ENCODE results near the gene SCUBE3.

DNA sequence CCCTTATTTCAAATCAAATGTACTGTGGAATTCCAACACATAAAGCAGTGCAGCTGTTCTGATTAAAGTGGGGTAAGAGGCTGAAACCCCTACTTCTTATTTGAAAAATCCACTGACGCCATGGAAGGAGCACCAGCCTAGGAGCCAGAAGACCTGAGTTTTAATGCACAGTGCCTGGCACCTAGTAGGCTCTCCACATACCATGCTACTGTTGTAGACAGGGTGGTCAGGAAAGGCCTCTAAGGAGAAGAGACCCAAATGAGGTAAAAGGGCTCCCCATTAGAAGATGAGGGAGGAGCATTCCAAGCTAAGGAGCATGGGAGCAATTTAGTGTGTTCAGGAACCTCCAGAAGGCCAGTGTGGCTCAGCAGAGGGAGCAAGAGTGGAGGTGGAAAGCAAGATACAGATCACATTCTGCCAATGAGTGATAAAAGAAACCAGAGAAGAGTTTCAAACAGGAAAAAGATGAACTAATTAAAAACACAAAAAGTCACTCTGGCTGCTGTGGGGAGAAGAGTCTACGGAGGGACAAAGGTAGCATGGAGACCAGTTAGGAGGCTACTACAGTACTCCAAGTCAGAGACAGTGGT is 34.0 kb downstream of the SCUBE3 start:
- TF ChIP-seq CTCF (IDR thresholded peaks at IDR 0.05) (no peak), POLR2A (IDR thresholded peaks at IDR 0.05; ENCODE audit: low read depth) (no peak), EP300 (IDR thresholded peaks at IDR 0.05) (no peak)

Data from esophagus muscularis mucosa (tissue), 4 donors.